ENCODE data around the gene FLNB. TPM values are rescaled to one million over a fixed set of nuclear protein-coding genes. Genes with fewer than 3 reads are reported as not detected.

FLNB gene
- total and polyA plus RNA-seq, 2 of the 13 experiments (the other 11 are each of a cell fraction or from before 2014, with no cell fraction given): 106 to 130 TPM

DNA sequence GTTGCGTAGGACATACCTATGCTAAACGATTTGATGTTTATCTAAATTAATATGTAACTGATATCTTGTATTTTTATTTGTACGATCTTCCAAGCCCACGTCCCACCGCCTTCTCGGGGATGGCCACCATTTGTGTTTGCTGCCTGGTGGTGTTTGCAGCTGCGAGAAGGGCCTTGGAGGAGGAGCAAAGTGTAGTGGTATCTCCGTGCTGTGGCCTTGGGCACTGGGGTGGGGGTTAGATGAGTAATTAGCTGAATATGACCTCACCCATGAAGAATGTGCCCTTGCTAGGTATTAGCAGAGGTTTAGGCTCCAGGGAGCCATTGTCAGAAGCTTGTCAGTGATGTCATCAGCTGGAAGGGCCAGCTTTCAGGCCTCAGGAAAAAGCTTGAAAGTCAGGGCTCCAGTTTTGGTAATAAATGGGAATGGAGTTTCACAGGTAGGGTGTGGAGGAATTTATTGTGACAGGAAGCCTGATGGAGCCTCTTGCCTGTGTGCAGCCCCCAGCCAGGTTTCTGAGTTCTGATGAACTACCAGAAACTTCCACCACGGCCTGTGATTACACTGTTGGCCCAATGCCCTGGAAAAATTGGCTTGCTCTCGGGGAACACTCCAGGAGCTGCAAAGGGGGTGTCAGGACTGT, 41.0 kb downstream of the FLNB start (continued):
- TF ChIP-seq ZNF737 (CRISPR knock-in tag; IDR thresholded peaks at IDR 0.05; ENCODE audit: borderline replicate concordance) (no peak), ZFX (CRISPR knock-in tag; IDR thresholded peaks at IDR 0.05; ENCODE audit: low read depth) (peak; percentile 69), ZNF12 (CRISPR knock-in tag; IDR thresholded peaks at IDR 0.05) (peak; percentile 93), HNRNPK (IDR thresholded peaks at IDR 0.05; ENCODE audit: low read depth, low read length, poor library complexity, severe bottlenecking) (no peak), ZNF292 (CRISPR knock-in tag; IDR thresholded peaks at IDR 0.05; ENCODE audit: borderline replicate concordance, low read depth) (peak; percentile 70; the same call in 1 of the 2 replicates), ZNF629 (CRISPR knock-in tag; conservative IDR thresholded peaks at IDR 0.05) (peak; percentile 47; the same call in 1 of the 2 replicates), HMGA1 (CRISPR knock-in tag; conservative IDR thresholded peaks at IDR 0.05) (no peak), HNF4A (CRISPR knock-in tag; IDR thresholded peaks at IDR 0.05) (peak; percentile 76), ZBTB42 (CRISPR knock-in tag; IDR thresholded peaks at IDR 0.05) (no peak), ZNF253 (CRISPR knock-in tag; IDR thresholded peaks at IDR 0.05; ENCODE audit: borderline replicate concordance) (no peak), NCOA1 (CRISPR knock-in tag; IDR thresholded peaks at IDR 0.05) (no peak), MIER3 (CRISPR knock-in tag; IDR thresholded peaks at IDR 0.05; ENCODE audit: borderline replicate concordance) (peak; percentile 86; the same call in 1 of the 2 replicates), NFIC (IDR thresholded peaks at IDR 0.05; ENCODE audit: low read length) (no peak; the same call in 1 of the 2 replicates)
- TF ChIP-seq, protein P1, sequence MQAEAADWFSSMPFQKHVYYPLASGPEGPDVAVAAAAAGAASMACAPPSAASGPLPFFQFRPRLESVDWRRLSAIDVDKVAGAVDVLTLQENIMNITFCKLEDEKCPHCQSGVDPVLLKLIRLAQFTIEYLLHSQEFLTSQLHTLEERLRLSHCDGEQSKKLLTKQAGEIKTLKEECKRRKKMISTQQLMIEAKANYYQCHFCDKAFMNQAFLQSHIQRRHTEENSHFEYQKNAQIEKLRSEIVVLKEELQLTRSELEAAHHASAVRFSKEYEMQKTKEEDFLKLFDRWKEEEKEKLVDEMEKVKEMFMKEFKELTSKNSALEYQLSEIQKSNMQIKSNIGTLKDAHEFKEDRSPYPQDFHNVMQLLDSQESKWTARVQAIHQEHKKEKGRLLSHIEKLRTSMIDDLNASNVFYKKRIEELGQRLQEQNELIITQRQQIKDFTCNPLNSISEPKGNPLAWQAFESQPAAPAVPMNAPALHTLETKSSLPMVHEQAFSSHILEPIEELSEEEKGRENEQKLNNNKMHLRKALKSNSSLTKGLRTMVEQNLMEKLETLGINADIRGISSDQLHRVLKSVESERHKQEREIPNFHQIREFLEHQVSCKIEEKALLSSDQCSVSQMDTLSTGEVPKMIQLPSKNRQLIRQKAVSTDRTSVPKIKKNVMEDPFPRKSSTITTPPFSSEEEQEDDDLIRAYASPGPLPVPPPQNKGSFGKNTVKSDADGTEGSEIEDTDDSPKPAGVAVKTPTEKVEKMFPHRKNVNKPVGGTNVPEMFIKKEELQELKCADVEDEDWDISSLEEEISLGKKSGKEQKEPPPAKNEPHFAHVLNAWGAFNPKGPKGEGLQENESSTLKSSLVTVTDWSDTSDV (CRISPR knock-in tag; IDR thresholded peaks at IDR 0.05): no peak
- TF ChIP-seq, protein P2, sequence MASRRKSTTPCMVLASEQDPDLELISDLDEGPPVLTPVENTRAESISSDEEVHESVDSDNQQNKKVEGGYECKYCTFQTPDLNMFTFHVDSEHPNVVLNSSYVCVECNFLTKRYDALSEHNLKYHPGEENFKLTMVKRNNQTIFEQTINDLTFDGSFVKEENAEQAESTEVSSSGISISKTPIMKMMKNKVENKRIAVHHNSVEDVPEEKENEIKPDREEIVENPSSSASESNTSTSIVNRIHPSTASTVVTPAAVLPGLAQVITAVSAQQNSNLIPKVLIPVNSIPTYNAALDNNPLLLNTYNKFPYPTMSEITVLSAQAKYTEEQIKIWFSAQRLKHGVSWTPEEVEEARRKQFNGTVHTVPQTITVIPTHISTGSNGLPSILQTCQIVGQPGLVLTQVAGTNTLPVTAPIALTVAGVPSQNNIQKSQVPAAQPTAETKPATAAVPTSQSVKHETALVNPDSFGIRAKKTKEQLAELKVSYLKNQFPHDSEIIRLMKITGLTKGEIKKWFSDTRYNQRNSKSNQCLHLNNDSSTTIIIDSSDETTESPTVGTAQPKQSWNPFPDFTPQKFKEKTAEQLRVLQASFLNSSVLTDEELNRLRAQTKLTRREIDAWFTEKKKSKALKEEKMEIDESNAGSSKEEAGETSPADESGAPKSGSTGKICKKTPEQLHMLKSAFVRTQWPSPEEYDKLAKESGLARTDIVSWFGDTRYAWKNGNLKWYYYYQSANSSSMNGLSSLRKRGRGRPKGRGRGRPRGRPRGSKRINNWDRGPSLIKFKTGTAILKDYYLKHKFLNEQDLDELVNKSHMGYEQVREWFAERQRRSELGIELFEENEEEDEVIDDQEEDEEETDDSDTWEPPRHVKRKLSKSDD (CRISPR knock-in tag; IDR thresholded peaks at IDR 0.05; ENCODE audit: low read depth): peak; percentile 96
- TF ChIP-seq, protein P3, sequence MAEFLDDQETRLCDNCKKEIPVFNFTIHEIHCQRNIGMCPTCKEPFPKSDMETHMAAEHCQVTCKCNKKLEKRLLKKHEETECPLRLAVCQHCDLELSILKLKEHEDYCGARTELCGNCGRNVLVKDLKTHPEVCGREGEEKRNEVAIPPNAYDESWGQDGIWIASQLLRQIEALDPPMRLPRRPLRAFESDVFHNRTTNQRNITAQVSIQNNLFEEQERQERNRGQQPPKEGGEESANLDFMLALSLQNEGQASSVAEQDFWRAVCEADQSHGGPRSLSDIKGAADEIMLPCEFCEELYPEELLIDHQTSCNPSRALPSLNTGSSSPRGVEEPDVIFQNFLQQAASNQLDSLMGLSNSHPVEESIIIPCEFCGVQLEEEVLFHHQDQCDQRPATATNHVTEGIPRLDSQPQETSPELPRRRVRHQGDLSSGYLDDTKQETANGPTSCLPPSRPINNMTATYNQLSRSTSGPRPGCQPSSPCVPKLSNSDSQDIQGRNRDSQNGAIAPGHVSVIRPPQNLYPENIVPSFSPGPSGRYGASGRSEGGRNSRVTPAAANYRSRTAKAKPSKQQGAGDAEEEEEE (CRISPR knock-in tag; IDR thresholded peaks at IDR 0.05; ENCODE audit: borderline replicate concordance): no peak
- TF ChIP-seq, protein P4, sequence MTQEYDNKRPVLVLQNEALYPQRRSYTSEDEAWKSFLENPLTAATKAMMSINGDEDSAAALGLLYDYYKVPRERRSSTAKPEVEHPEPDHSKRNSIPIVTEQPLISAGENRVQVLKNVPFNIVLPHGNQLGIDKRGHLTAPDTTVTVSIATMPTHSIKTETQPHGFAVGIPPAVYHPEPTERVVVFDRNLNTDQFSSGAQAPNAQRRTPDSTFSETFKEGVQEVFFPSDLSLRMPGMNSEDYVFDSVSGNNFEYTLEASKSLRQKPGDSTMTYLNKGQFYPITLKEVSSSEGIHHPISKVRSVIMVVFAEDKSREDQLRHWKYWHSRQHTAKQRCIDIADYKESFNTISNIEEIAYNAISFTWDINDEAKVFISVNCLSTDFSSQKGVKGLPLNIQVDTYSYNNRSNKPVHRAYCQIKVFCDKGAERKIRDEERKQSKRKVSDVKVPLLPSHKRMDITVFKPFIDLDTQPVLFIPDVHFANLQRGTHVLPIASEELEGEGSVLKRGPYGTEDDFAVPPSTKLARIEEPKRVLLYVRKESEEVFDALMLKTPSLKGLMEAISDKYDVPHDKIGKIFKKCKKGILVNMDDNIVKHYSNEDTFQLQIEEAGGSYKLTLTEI (CRISPR knock-in tag; conservative IDR thresholded peaks at IDR 0.05): no peak
- TF ChIP-seq, protein P5, sequence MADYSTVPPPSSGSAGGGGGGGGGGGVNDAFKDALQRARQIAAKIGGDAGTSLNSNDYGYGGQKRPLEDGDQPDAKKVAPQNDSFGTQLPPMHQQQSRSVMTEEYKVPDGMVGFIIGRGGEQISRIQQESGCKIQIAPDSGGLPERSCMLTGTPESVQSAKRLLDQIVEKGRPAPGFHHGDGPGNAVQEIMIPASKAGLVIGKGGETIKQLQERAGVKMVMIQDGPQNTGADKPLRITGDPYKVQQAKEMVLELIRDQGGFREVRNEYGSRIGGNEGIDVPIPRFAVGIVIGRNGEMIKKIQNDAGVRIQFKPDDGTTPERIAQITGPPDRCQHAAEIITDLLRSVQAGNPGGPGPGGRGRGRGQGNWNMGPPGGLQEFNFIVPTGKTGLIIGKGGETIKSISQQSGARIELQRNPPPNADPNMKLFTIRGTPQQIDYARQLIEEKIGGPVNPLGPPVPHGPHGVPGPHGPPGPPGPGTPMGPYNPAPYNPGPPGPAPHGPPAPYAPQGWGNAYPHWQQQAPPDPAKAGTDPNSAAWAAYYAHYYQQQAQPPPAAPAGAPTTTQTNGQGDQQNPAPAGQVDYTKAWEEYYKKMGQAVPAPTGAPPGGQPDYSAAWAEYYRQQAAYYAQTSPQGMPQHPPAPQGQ (CRISPR knock-in tag; IDR thresholded peaks at IDR 0.05; ENCODE audit: borderline replicate concordance): no peak
